Right cardiac atrium (tissue), 5 donors: Measurements from ENCODE around the gene ZXDC. TPM values are rescaled to one million over a fixed set of nuclear protein-coding genes. Genes with fewer than 3 reads are reported as not detected.

Experiments
- ATAC-seq, 2 donors: fragments of 200-7000 bp; cut with Tn5 transposase; one replicate each; pipeline versions ENCODE4 v1.8.0 to v1.9.1; 2020; ENCODE audit warnings: moderate library complexity in 2 of 2, mild to moderate bottlenecking in 1 of 2
- DNase-seq, 3 donors: peaks; one replicate each; pipeline ENCODE4 v3.0.0-alpha.2; 2020
- H3K27ac ChIP-seq: one replicate; pipeline ENCODE4 v1.5.1; 2013; ENCODE audit warnings: mild to moderate bottlenecking, low read length, control low read depth, moderate library complexity
- H3K27me3 ChIP-seq: one replicate; pipeline ENCODE4 v1.6.1; 2013; ENCODE audit not compliant: control insufficient read depth, insufficient read depth
- H3K4me1 ChIP-seq: one replicate; pipeline ENCODE4 v1.6.1; 2013; ENCODE audit warnings: low read length; ENCODE audit not compliant: control insufficient read depth, insufficient read depth
- H3K4me3 ChIP-seq: one replicate; pipeline ENCODE4 v1.5.1; 2013; ENCODE audit warnings: low read length, control low read depth
- H3K9me3 ChIP-seq: one replicate; pipeline ENCODE4 v1.6.1; 2013; ENCODE audit warnings: low read length; ENCODE audit not compliant: control insufficient read depth
- WGBS: extraction: QIAGEN DNeasy Blood & Tissue Kit; methylation state at CpG from one replicate; pipeline ENCODE4 v1.1.7; 2013; 5-methylcytosine and 5-hydroxymethylcytosine counted together
- intact Hi-C, 4 donors: fragments of 100-400 bp; cut with DNase I; formaldehyde crosslinking; loops; one replicate each; pipeline versions ENCODE4 v1.11.0 to v1.14.0; 2022 to 2023
- polyA plus RNA-seq: library from polyadenylated mRNA; stranded (reverse); fragments of 200-250 nt; gene quantifications from one replicate; pipeline ENCODE4 v1.2.3, GENCODE V29; 2013
- total RNA-seq, 4 donors: library from RNA; stranded (reverse); fragmentation: NEBNext Ultra II Directional; extraction: Animal tissue kit (Norgen Biotek cat#: 25700); gene quantifications; one replicate each; pipeline ENCODE4 v1.2.1, GENCODE V29; 2021
- donor health status: healthy with polysubstance abuse.
- donor health status: DM: no; HTN: yes; CAD: no.
- donor health status: DM: no; HTN: no; CAD: no.
- donor health status: DM: no; HTN: yes; CAD: no; lungs with severe emphysema.
- donor health status: DM: yes; HTN: yes; CAD: no.

The ZXDC gene
- total and polyA plus RNA-seq, 5 donors, result 8.2 to 21.6 (median 19.3) TPM

DNA sequence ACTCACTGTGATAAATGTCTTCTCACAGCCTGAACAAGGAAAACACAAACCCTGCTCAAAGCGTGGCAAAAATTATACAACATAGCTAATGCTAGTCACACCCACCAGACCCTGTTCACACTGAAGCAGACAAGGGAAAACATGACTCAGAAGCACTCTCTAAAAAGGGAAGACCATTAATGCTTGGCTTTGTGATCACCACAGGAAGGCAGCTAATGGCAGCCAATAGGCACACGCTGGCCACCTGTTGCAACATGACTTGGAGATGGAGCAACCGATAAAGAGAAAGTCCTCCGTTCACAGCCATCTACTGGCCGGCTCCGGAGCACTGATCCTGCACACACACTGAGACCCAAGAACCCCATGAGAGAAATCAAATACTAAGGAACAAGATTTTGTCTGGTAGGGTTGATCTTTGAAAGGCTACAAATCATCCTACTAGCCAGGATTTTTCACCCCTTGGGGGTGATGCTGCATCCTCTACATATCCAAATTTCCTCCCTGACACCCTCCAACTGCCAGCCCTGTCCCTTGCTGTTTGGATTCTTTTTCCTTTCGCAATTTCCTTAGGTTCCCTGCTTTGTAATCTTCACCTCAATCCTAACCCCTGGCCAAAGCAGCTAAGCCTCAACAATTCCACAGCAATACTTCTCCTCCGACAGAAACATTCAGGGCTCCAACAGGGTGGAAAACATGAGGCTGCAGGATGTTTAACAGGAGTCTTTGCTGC is 3.2 kb downstream of the ZXDC start:
- Histone ChIP-seq H3K4me3 (no peak overlapping the region), H3K27ac (no peak overlapping the region)

DNA sequence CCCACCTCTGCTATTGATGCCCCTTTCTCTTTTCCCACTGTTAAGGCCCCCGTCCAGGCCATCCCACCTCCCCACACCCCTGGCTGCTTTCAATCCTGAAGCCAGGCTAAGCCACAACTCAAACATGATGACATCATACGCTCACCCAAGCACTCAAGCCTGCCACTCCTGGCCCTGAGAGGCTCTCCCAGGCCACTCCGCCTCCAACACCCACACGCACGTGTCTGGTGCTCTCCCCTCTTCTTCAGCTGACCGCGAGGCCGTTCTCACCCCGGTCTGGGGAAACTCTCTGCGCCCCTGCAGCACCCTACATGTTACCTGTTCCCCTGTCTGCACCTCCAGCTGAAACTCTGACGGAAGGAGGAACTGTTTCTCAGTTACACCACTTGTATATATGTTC is 6.2 kb downstream of the ZXDC start:
- DNase-seq, result no peak
- H3K27me3 ChIP-seq, result no peaks in the 10 kb centered on the region
- ATAC-seq, result no peak
- intact Hi-C loops, result no loop called here
- H3K4me3 ChIP-seq, result no peak overlapping the region
- no peaks in the 10 kb centered on the region for H3K9me3 ChIP-seq
- 75% methylated on average over 11 of the region's 11 CpGs for WGBS
- no peak overlapping the region for H3K27ac ChIP-seq
- H3K4me1 ChIP-seq, result peaks cover 18% of the 10 kb centered on the region

More for the DNA sequence above, 3.2 kb downstream of the ZXDC start:
- ATAC-seq (peak; percentile 2 to 62), DNase-seq (peak; percentile 70 to 80 (median 76))
- intact Hi-C loops, result loop anchor here in 1 of 4 donors (10.0 kb wide), 1 partner anchor 208 kb away; no protein-coding TSS in a partner anchor
- WGBS, result 36% methylated on average over 8 of the region's 8 CpGs
- H3K27me3 ChIP-seq, result no peaks in the 10 kb centered on the region
- H3K4me1 ChIP-seq, result peaks cover 20% of the 10 kb centered on the region
- no peaks in the 10 kb centered on the region for H3K9me3 ChIP-seq

GRCh38 chr3:126468028-126468891 is 7.4 kb downstream of the ZXDC start:
- Histone ChIP-seq H3K27me3 (no peaks in the 10 kb centered on the region), H3K4me1 (peaks cover 11% of the 10 kb centered on the region), H3K9me3 (no peaks in the 10 kb centered on the region), H3K27ac (no peak overlapping the region), H3K4me3 (no peak overlapping the region)
- ATAC-seq (no peak), DNase-seq (no peak)
- intact Hi-C loops, result no loop called here
- 77% methylated on average over 13 of the region's 13 CpGs for WGBS

DNA sequence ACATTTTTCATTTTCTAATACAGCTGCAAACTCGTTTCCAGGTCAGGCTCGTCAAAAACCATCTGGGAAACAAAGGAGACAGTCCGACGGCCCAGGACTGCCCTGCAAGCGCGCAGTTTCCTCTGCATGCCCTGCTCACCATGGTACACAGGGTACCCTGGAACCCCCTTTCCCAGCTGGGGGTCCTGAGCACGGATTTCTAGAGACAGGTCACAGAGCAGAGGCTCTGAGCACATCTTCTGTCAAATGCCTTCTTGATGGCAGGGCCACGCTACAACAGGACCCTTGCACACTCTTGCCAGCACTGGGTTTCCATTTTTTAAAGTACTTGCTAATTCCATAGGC is 8.1 kb downstream of the ZXDC start:
- 80% methylated on average over 8 of the region's 8 CpGs for WGBS
- no peaks in the 10 kb centered on the region for H3K27me3 ChIP-seq
- ATAC-seq (no peak), DNase-seq (no peak)
- H3K4me3 ChIP-seq, result no peak overlapping the region
- H3K9me3 ChIP-seq, result no peaks in the 10 kb centered on the region
- no peak overlapping the region for H3K27ac ChIP-seq
- H3K4me1 ChIP-seq, result peaks cover 5% of the 10 kb centered on the region
- intact Hi-C loops, result no loop called here

DNA sequence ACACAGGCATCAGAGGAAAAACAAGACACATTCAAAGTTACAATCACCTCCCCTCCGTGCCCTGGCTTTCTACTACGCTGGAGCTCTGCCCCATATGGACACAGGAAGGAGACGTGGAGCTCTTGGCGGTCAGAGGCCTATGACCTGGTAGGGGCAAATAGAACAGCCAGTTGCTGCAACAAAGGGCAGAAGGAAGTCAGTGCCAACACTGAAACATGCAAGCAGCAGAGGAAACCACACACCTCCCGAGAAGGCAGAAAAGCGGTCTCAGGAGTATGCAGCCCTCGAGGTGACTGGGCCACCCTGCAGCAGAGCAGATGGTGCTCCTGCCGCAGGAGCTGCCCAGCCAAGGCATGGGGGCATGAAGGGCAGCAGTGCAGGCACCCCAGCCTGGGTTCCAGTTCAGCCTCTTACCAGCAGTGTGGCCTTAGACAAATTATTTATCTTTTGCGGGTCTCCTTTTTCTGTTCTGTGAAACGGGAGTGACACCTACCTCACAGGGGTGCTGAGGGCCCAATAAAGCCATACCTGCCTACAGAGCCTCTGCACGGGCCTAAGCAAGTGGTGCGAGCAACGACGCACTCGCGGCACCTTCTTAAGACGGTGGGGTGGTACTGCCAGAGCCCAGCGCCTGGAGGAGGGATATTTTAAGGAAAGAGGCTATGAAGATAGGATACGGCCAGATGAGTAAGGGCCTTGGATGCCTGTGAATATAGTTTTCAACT is 8.6 kb downstream of the ZXDC start:
- ATAC-seq (no peak), DNase-seq (no peak)
- Histone ChIP-seq H3K9me3 (no peaks in the 10 kb centered on the region), H3K4me1 (peaks cover 1% of the 10 kb centered on the region), H3K4me3 (no peak overlapping the region), H3K27me3 (no peaks in the 10 kb centered on the region), H3K27ac (no peak overlapping the region)
- 79% methylated on average over 19 of the region's 19 CpGs for WGBS
- intact Hi-C loops, result no loop called here

DNA sequence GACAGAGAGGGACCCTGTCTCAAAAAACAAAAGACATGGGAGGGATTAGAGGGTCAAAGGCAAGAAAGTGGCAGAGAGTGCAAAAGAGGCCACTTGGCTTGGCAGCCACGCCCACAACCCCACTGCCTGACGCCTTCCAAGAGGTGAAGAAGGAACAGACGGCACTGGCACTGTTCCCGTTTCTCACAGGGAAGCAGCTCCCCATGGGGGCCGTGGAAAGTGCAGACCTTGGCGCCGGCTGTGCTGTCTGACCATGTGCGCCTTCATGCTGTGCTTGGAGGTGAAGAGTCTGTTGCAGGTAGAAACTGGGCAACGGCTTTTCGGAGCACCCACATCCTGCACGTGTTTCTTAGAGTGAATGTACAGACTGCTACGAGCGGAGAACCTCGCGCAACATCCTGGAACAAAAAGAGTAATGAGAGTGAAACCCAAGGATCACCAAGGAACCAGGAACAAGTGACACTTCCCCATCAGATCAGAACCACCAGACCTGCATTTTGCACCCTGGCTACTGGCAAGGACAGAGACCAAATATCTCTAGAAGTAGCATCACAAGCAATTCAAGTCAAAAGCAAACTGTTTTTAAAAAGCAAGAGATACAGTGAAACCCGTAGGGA is 9.7 kb downstream of the ZXDC start:
- intact Hi-C loops, result no loop called here

DNA sequence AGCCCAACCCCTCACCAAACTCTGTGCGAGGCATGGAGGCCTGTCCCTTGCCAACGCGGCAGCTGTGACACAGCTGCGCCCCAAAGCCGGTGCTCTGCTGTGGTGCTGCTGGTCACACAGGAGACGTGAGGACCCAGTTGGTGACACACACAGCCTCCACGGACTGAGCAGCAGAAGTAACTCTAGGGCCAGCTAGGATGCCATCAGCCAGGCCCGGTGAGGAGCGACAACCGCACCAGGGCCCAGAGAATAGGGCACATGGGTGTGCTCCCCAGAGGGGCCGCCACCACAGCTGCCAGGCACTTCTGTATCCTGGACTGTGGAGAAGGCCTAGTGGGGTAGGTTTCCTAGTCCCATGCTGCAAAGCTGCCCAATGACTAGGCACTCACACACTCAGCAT is 10.7 kb downstream of the ZXDC start:
- intact Hi-C loops, result no loop called here
- WGBS, result 93% methylated on average over 11 of the region's 11 CpGs
- no peak for DNase-seq

More for the DNA sequence above, 9.7 kb downstream of the ZXDC start:
- no peaks in the 10 kb centered on the region for H3K4me1 ChIP-seq
- H3K27me3 ChIP-seq, result no peaks in the 10 kb centered on the region
- peak; percentile 58 to 74 (median 67) for DNase-seq
- H3K4me3 ChIP-seq, result no peak overlapping the region
- 66% methylated on average over 16 of the region's 16 CpGs for WGBS
- no peak overlapping the region for H3K27ac ChIP-seq
- no peaks in the 10 kb centered on the region for H3K9me3 ChIP-seq
- ATAC-seq, result peak in 1 of 2 donors; percentile 6

DNA sequence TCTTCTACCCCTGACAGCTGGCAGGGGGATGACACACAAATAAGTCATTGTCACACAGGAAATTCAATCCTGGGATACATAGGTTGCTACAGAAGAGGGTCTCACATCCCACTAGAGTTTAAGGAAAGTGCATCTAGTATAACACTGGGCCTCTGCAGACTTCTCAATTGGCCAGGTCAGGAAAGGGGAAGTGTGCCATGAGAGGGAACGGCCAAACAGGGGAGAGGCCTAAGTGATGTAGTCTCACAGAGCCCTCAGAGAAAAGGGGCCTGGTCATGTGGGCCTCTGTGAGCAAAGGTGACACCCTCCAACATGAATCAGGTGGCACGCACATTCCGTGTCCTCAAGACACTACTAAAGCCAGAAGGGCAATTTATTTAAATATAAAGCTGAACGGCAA is 11.2 kb downstream of the ZXDC start:
- H3K4me3 ChIP-seq, result no peak overlapping the region
- H3K27me3 ChIP-seq, result no peaks in the 10 kb centered on the region
- ATAC-seq, result no peak
- no peaks in the 10 kb centered on the region for H3K9me3 ChIP-seq
- no peaks in the 10 kb centered on the region for H3K4me1 ChIP-seq
- intact Hi-C loops, result no loop called here
- 64% methylated on average over 4 of the region's 4 CpGs for WGBS
- DNase-seq, result no peak
- no peak overlapping the region for H3K27ac ChIP-seq

More for the DNA sequence above, 10.7 kb downstream of the ZXDC start:
- H3K27me3 ChIP-seq, result no peaks in the 10 kb centered on the region
- H3K4me1 ChIP-seq, result no peaks in the 10 kb centered on the region
- no peaks in the 10 kb centered on the region for H3K9me3 ChIP-seq
- ATAC-seq, result no peak
- no peak overlapping the region for H3K27ac ChIP-seq
- no peak overlapping the region for H3K4me3 ChIP-seq

DNA sequence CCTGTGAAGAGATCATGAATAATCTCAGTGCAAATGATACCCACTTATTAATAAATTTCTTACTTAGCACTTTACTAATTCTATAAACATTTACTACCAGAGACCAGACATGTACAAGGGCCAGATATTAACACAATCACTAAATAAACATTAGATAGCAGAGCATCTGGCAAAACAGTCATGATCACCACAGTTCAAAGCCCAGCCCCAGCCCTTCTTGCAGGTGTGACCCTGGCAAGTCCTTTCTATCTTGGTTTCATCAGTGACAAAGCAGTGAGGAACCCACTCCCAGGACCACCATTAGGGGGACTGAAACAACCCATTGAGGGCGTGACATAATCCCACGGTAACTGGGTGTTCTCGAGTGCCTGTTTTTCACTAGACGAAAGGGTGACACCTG is 11.6 kb downstream of the ZXDC start:
- Histone ChIP-seq H3K4me1 (no peaks in the 10 kb centered on the region), H3K27ac (no peak overlapping the region), H3K27me3 (no peaks in the 10 kb centered on the region), H3K4me3 (no peak overlapping the region), H3K9me3 (no peaks in the 10 kb centered on the region)
- intact Hi-C loops, result no loop called here
- WGBS, result 90% methylated on average over 4 of the region's 4 CpGs
- DNase-seq (no peak), ATAC-seq (no peak)

DNA sequence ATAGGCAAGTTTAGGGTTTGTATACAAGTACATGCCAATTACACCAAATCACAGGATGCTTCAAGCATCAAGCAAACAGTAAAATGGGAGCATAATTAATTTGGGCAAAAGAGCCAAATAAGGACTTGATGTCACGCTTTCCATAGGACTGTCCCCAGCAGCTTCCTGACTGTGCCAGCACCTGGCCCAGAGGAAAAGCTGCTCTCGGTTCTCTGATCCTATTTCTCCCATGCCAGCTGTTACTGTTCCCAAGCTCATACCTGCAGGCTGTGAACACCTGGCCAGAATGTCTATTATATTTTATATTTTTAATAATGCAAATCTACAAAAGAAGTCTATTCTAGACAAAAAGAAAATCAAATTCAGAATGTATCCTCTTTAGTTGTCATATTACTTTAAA is 12.2 kb downstream of the ZXDC start:
- WGBS, result 96% methylated on average over 2 of the region's 2 CpGs
- Histone ChIP-seq H3K9me3 (no peaks in the 10 kb centered on the region), H3K4me1 (no peaks in the 10 kb centered on the region), H3K27me3 (no peaks in the 10 kb centered on the region), H3K27ac (no peak overlapping the region), H3K4me3 (no peak overlapping the region)
- intact Hi-C loops, result no loop called here
- ATAC-seq, result no peak
- DNase-seq, result no peak
